ENCODE data around the gene POMGNT1.

The POMGNT1 gene

GRCh38 chr1:46152016-46152415, 46.2 kb downstream of the POMGNT1 start:
- DNase-seq = no peak

- no peak for DNase-seq
Measured at GRCh38 chr1:46150085-46150484, 48.1 kb downstream of the POMGNT1 start.

- DNase-seq = no peak
Measured at GRCh38 chr1:46148318-46148717, 49.9 kb downstream of the POMGNT1 start.
